Liver (tissue), 9 donors: ENCODE measurements around the gene USP43. TPM values are rescaled to one million over a fixed set of nuclear protein-coding genes. Genes with fewer than 3 reads are reported as not detected.

Experiments used
- DNase-seq: peaks from one replicate; pipeline ENCODE4 v3.0.0-alpha.2; 2017; ENCODE audit warnings: low spot score
- H3K27ac ChIP-seq, 2 donors: one replicate each; pipeline ENCODE4 v1.7.0; 2013; ENCODE audit warnings: inconsistent platforms in 2 of 2, low read length in 2 of 2, control low read depth in 1 of 2, low read depth in 1 of 2, mild to moderate bottlenecking in 1 of 2
- H3K27me3 ChIP-seq, 4 donors: one replicate each; pipeline versions ENCODE4 v1.6.1 to v1.7.0; 2013; ENCODE audit warnings: low read length in 3 of 4, inconsistent platforms in 1 of 4, mild to moderate bottlenecking in 1 of 4, moderate library complexity in 1 of 4; ENCODE audit not compliant: control insufficient read depth in 4 of 4, insufficient read depth in 4 of 4
- H3K36me3 ChIP-seq, 4 donors: one replicate each; pipeline versions ENCODE4 v1.6.1 to v1.7.0; 2013; ENCODE audit warnings: low read length in 3 of 4, mild to moderate bottlenecking in 3 of 4, low read depth in 1 of 4, moderate library complexity in 1 of 4; ENCODE audit not compliant: control insufficient read depth in 4 of 4, insufficient read depth in 3 of 4
- H3K4me1 ChIP-seq, 4 donors: one replicate each; pipeline versions ENCODE4 v1.6.1 to v1.7.0; 2013; ENCODE audit warnings: low read length in 3 of 4, mild to moderate bottlenecking in 3 of 4, moderate library complexity in 1 of 4; ENCODE audit not compliant: control insufficient read depth in 4 of 4, insufficient read depth in 4 of 4
- H3K4me3 ChIP-seq, 3 donors: one replicate each; pipeline versions ENCODE4 v1.6.1 to v1.7.0; 2013; ENCODE audit warnings: low read length in 3 of 3, control low read depth in 1 of 3, low read depth in 1 of 3, mild to moderate bottlenecking in 1 of 3
- H3K9ac ChIP-seq, 2 donors: one replicate each; pipeline ENCODE4 v1.7.0; 2013; ENCODE audit warnings: low read length in 2 of 2, mild to moderate bottlenecking in 2 of 2, moderate library complexity in 2 of 2, control low read depth in 1 of 2, low read depth in 1 of 2
- H3K9me3 ChIP-seq, 4 donors: one replicate each; pipeline versions ENCODE4 v1.6.1 to v1.7.0; 2013; ENCODE audit warnings: low read length in 3 of 4; ENCODE audit not compliant: control insufficient read depth in 4 of 4
- ATF3 ChIP-seq: IDR thresholded peaks from 2 replicates; pipeline ENCODE4 v1.6.1; 2016; ENCODE audit warnings: antibody characterized with exemption
- EGR1 ChIP-seq, 2 donors: IDR thresholded peaks; 2 replicates each; pipeline ENCODE4 v1.6.1; 2016 to 2018; ENCODE audit warnings: antibody characterized with exemption in 2 of 2, low read depth in 2 of 2
- HNF4A ChIP-seq, 2 donors: conservative IDR thresholded peaks; 2 replicates each; pipeline ENCODE4 v1.6.1; 2016; ENCODE audit warnings: antibody characterized with exemption in 2 of 2, mild to moderate bottlenecking in 2 of 2
- HNF4G ChIP-seq: IDR thresholded peaks from 2 replicates; pipeline ENCODE4 v1.6.1; 2016; ENCODE audit warnings: antibody characterized with exemption
- JUND ChIP-seq, 2 donors: IDR thresholded peaks; 2 replicates each; pipeline ENCODE4 v1.6.1; 2016; ENCODE audit warnings: antibody characterized with exemption in 2 of 2
- MAX ChIP-seq: IDR thresholded peaks from 2 replicates; pipeline ENCODE4 v1.6.1; 2016; ENCODE audit warnings: antibody characterized with exemption
- RAD21 ChIP-seq, 2 donors: IDR thresholded peaks; 2 replicates each; pipeline ENCODE4 v1.6.1; 2016; ENCODE audit warnings: antibody characterized with exemption in 2 of 2, mild to moderate bottlenecking in 2 of 2
- REST ChIP-seq: IDR thresholded peaks from 2 replicates; pipeline ENCODE4 v1.6.1; 2016; ENCODE audit warnings: antibody characterized with exemption, mild to moderate bottlenecking
- RXRA ChIP-seq, 2 donors: IDR thresholded peaks; 2 replicates each; pipeline ENCODE4 v1.6.1; 2017 to 2018; ENCODE audit warnings: antibody characterized with exemption in 2 of 2, mild to moderate bottlenecking in 1 of 2
- SP1 ChIP-seq: IDR thresholded peaks from 2 replicates; pipeline ENCODE4 v1.6.1; 2018; ENCODE audit warnings: antibody characterized with exemption, mild to moderate bottlenecking
- TAF1 ChIP-seq: conservative IDR thresholded peaks from 2 replicates; pipeline ENCODE4 v1.6.1; 2016; ENCODE audit warnings: antibody characterized with exemption, mild to moderate bottlenecking
- YY1 ChIP-seq: IDR thresholded peaks from 2 replicates; pipeline ENCODE4 v1.6.1; 2016; ENCODE audit warnings: antibody characterized with exemption, mild to moderate bottlenecking
- WGBS: extraction: QIAGEN DNeasy Blood & Tissue Kit; methylation state at CpG from one replicate; pipeline ENCODE4 v1.1.7; 2013; 5-methylcytosine and 5-hydroxymethylcytosine counted together
- polyA plus RNA-seq, 2 donors: library from polyadenylated mRNA; stranded (reverse) in 1 of 2; unstranded in 1 of 2; fragments of 200-250 nt in 1 of 2; fragments of >200 nt in 1 of 2; fragmentation: Nextera tagmentation in 1 of 2; extraction: Ambion mirVana in 1 of 2; gene quantifications; one replicate each; pipeline versions ENCODE4 v1.2.1 to v1.2.3, GENCODE V29; 2013 to 2015
- total RNA-seq, 2 donors: library from RNA; depleted of rRNA; stranded (reverse); fragments of >200 nt; gene quantifications; one replicate each; pipeline ENCODE4 v1.2.3, GENCODE V29; 2014
- donor health status: healthy.
- donor health status: healthy.
- donor health status: healthy.
- donor health status: healthy.
- donor health status: healthy.

The USP43 gene
- total and polyA plus RNA-seq, 4 donors: 0.42 to 7.4 (median 0.94) TPM

DNA sequence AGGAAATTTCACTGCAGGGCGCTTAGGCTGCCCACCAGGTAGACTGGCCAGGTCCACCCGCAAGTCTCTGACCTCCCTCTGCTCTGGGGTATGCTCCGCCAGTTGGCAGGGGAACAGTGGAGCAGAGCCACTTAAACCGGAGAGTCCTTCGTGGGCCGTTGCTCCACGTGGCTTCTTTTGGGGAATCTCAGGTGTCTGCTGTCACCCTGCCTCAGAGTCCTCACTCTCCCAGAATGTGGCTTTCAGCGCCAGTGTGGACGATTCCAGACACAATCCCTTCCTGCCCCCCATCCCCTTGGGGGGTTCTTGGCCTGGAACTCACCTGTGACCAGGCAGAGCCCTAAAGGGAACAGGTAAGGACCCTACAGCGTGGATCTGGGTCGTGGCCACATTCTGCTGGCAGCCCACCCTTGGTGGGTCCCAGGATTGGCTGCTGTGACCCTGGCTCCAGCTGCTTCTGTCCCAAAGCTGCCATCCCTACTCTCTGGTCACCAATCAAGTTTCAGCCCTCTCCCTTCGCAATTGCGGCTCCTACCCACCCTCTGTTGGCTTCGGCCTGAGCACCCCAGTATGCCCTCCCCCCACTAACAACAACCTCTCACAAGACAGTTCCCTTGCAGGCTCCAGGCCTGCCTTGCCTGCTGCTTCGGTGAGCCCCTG lies 123.8 kb downstream of the USP43 start:
- WGBS: 80% methylated on average over 15 of the region's 15 CpGs
- H3K36me3 ChIP-seq: no peaks in the 10 kb centered on the region
- DNase-seq: no peak

DNA sequence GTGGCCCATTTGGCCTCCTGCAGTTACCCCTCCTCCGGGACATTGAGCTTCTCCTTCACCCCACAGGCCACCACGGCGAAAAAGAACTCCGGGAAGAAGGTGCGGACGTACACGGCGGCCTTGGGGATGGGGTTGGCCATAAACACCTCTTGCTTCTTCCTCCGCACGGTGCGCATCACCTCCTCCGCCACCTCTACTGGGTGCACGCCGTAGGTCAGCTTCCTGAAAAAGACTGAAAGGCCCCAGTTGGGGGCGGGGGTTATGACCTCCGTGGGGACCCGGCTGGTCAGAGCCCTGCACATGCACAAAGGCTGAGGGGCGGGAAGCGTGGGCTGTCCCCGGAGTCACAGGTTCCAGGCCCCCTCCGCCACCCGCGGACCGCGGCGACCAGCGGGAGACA lies 126.1 kb downstream of the USP43 start:
- DNase-seq: no peak
- Histone ChIP-seq H3K27ac (no peak overlapping the region), H3K27me3 (peaks cover 0 to 6% (median 0%) of the 10 kb centered on the region in 4 donors), H3K9me3 (no peaks in the 10 kb centered on the region), H3K36me3 (no peaks in the 10 kb centered on the region), H3K4me3 (no peak overlapping the region), H3K9ac (no peak overlapping the region), H3K4me1 (no peaks in the 10 kb centered on the region)
- TF ChIP-seq EGR1 (IDR thresholded peaks at IDR 0.05; ENCODE audit: low read depth in 2 of 2): no peak
- no peak for TF ChIP-seq RAD21 (IDR thresholded peaks at IDR 0.05)
- TF ChIP-seq HNF4A (conservative IDR thresholded peaks at IDR 0.05): no peak
- no peak for TF ChIP-seq MAX
- no peak for TF ChIP-seq ATF3
- 90% methylated on average over 27 of the region's 27 CpGs for WGBS

More for the DNA sequence above, 123.8 kb downstream of the USP43 start:
- H3K27me3 ChIP-seq: peaks cover 0 to 6% (median 0%) of the 10 kb centered on the region in 4 donors
- no peak overlapping the region for H3K27ac ChIP-seq
- no peaks in the 10 kb centered on the region for H3K4me1 ChIP-seq
- H3K9ac ChIP-seq: no peak overlapping the region
- TF ChIP-seq EGR1 (IDR thresholded peaks at IDR 0.05; ENCODE audit: low read depth in 2 of 2): no peak
- no peak for TF ChIP-seq HNF4G
- TF ChIP-seq RXRA (IDR thresholded peaks at IDR 0.05): no peak
- no peak for TF ChIP-seq TAF1
- TF ChIP-seq YY1: no peak
- no peak for TF ChIP-seq MAX
- TF ChIP-seq REST: no peak
- no peak for TF ChIP-seq SP1
- H3K9me3 ChIP-seq: no peaks in the 10 kb centered on the region
- no peak overlapping the region for H3K4me3 ChIP-seq

DNA sequence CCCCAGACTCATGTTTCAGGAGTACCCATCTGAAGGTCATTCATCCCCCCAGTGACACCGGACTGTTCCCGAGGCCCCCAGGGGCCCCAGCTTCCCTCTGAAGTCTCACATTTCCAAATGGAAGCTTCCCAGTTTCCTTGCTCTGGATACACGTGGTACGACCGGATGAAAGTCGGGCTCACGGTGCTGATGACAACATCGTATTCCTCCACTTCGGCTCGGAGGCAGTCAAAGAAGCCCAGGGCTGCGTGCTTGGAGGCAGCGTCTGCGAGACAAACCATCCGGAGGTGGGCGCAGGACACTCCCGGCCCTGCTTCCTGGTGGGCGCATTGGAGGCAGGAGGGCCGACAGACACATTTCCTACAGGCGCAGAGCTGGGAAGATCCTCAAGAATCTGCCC lies 127.3 kb downstream of the USP43 start:
- no peak overlapping the region for H3K9ac ChIP-seq
- H3K27ac ChIP-seq: no peak overlapping the region
- no peaks in the 10 kb centered on the region for H3K9me3 ChIP-seq
- no peaks in the 10 kb centered on the region for H3K36me3 ChIP-seq
- WGBS: 76% methylated on average over 19 of the region's 19 CpGs
- peaks cover 0 to 6% (median 0%) of the 10 kb centered on the region in 4 donors for H3K27me3 ChIP-seq
- no peaks in the 10 kb centered on the region for H3K4me1 ChIP-seq
- TF ChIP-seq TAF1: no peak
- TF ChIP-seq RAD21 (IDR thresholded peaks at IDR 0.05): no peak
- TF ChIP-seq SP1: no peak
- no peak for TF ChIP-seq ATF3
- no peak for TF ChIP-seq EGR1 (IDR thresholded peaks at IDR 0.05; ENCODE audit: low read depth in 2 of 2)
- TF ChIP-seq REST: no peak
- no peak for TF ChIP-seq MAX
- TF ChIP-seq JUND (IDR thresholded peaks at IDR 0.05): no peak
- no peak overlapping the region for H3K4me3 ChIP-seq
- no peak for DNase-seq
